ENCODE results near the gene COPZ2.

Gene COPZ2

GRCh38 chr17:48062273-48062672 lies 24.7 kb upstream of the COPZ2 start:
- no peak for DNase-seq (ENCODE audit: insufficient read length, low spot score)
- no peak for TF ChIP-seq POLR2A (IDR thresholded peaks at IDR 0.05; ENCODE audit: low read depth, low read length)
- FAIRE-seq: no peak

GRCh38 chr17:48060249-48060648 lies 22.7 kb upstream of the COPZ2 start:
- no peak for TF ChIP-seq POLR2A (IDR thresholded peaks at IDR 0.05; ENCODE audit: low read depth, low read length)
- FAIRE-seq (no peak), DNase-seq (ENCODE audit: insufficient read length, low spot score) (no peak)

GRCh38 chr17:48059125-48059668 lies 21.6 kb upstream of the COPZ2 start:
- no peak for FAIRE-seq
- no peak for DNase-seq (ENCODE audit: insufficient read length, low spot score)
- no peak for TF ChIP-seq POLR2A (IDR thresholded peaks at IDR 0.05; ENCODE audit: low read depth, low read length)

- no peak for DNase-seq (ENCODE audit: insufficient read length, low spot score)
- no peak for FAIRE-seq
- TF ChIP-seq POLR2A (IDR thresholded peaks at IDR 0.05; ENCODE audit: low read depth, low read length): no peak
These were observed 21.0 kb upstream of the COPZ2 start for GRCh38 chr17:48058393-48059124.

GRCh38 chr17:48057626-48058025 lies 20.0 kb upstream of the COPZ2 start:
- DNase-seq (ENCODE audit: insufficient read length, low spot score): no peak
- no peak for FAIRE-seq
- no peak for TF ChIP-seq POLR2A (IDR thresholded peaks at IDR 0.05; ENCODE audit: low read depth, low read length)

- FAIRE-seq: no peak
- TF ChIP-seq POLR2A (IDR thresholded peaks at IDR 0.05; ENCODE audit: low read depth, low read length): no peak
- no peak for DNase-seq (ENCODE audit: insufficient read length, low spot score)
These were observed 19.3 kb upstream of the COPZ2 start for GRCh38 chr17:48056879-48057278.

GRCh38 chr17:48056246-48056745 lies 18.7 kb upstream of the COPZ2 start:
- no peak for FAIRE-seq
- TF ChIP-seq POLR2A (IDR thresholded peaks at IDR 0.05; ENCODE audit: low read depth, low read length): no peak
- no peak for DNase-seq (ENCODE audit: insufficient read length, low spot score)

- DNase-seq (ENCODE audit: insufficient read length, low spot score) (no peak), FAIRE-seq (no peak)
- TF ChIP-seq POLR2A (IDR thresholded peaks at IDR 0.05; ENCODE audit: low read depth, low read length): no peak
These were observed 18.1 kb upstream of the COPZ2 start for GRCh38 chr17:48055531-48056245.

GRCh38 chr17:48054238-48055185 lies 16.9 kb upstream of the COPZ2 start:
- no peak for TF ChIP-seq POLR2A (IDR thresholded peaks at IDR 0.05; ENCODE audit: low read depth, low read length)
- DNase-seq (ENCODE audit: insufficient read length, low spot score): no peak
- no peak for FAIRE-seq

GRCh38 chr17:48053758-48054237 lies 16.2 kb upstream of the COPZ2 start:
- FAIRE-seq (no peak), DNase-seq (ENCODE audit: insufficient read length, low spot score) (no peak)
- no peak for TF ChIP-seq POLR2A (IDR thresholded peaks at IDR 0.05; ENCODE audit: low read depth, low read length)

GRCh38 chr17:48052956-48053757 lies 15.6 kb upstream of the COPZ2 start:
- DNase-seq (ENCODE audit: insufficient read length, low spot score): no peak
- FAIRE-seq: no peak

GRCh38 chr17:48051706-48052486 lies 14.3 kb upstream of the COPZ2 start:
- no peak for TF ChIP-seq POLR2A (IDR thresholded peaks at IDR 0.05; ENCODE audit: low read depth, low read length)
- no peak for DNase-seq (ENCODE audit: insufficient read length, low spot score)
- no peak for FAIRE-seq

More at GRCh38 chr17:48052956-48053757, 15.6 kb upstream of the COPZ2 start:
- no peak for TF ChIP-seq POLR2A (IDR thresholded peaks at IDR 0.05; ENCODE audit: low read depth, low read length)

Data from H54 (cell line).